Measurements from ENCODE around the gene ACOT11.

DNA sequence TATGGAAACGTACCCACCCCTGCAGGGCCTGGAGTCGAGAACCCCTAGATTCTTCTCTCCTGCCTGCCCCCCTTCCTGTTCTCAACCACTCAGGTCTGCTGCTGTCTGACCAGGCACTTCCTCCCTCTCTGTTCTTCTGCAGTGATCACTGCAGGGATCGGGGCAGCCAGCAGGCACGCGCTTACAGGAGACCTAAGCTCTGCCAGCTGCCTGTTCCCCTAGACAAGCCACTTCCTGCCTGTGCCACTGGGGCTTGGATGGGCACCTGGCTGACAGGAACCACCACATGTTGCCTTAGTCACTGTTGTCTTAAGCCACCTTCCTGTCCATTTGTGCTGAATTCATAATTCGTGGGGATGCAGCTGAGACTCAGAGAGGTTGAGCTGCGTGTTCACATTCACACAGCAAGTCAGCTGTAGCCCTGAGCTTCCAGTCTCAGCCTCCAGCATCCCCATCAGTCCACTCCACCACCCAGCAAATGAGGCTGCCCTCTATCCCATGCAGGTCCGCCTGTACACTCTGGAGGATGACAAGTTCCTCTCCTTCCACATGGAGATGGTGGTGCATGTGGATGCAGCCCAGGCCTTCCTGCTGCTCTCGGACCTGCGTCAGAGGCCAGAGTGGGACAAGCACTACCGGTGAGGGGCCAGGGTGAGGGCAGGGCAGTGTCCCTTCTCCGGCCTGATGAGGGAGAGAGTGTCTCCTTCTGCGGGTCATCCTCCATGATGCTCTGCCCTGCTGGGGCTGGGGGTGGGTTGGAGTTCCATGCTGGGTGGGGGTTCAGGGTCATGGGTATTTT is 56.7 kb downstream of the ACOT11 start:
- TF ChIP-seq CTCF (IDR thresholded peaks at IDR 0.05; ENCODE audit: poor library complexity) (no peak), EZH2 (IDR thresholded peaks at IDR 0.05; ENCODE audit: borderline replicate concordance) (no peak), EZH2phosphoT487 (IDR thresholded peaks at IDR 0.05; ENCODE audit: low read depth, severe bottlenecking, unreplicated experiment) (no peak)
